HepG2 (cell line): ENCODE data around the gene WDR93. TPM values are rescaled to one million over a fixed set of nuclear protein-coding genes. Genes with fewer than 3 reads are reported as not detected.

Experiments
- AGO1 ChIP-seq: fragments of 200-400 bp; formaldehyde crosslinking; IDR thresholded peaks from 2 replicates; pipeline ENCODE4 v1.6.1; 2017; ENCODE audit warnings: mild to moderate bottlenecking, low read depth, low read length, moderate library complexity; ENCODE audit not compliant: poor library complexity, severe bottlenecking
- ATM ChIP-seq: fragments of 450-650 bp; IDR thresholded peaks from 2 replicates; pipeline ENCODE4 v1.7.1; 2017; ENCODE audit warnings: mild to moderate bottlenecking, borderline replicate concordance
- BCL3 ChIP-seq: sonication (generic); formaldehyde crosslinking; IDR thresholded peaks from 2 replicates; pipeline ENCODE4 v1.5.1; 2020; ENCODE audit warnings: mild to moderate bottlenecking, missing genetic modification reagents, moderate library complexity
- EZH2 ChIP-seq: conservative IDR thresholded peaks from 2 replicates; pipeline ENCODE4 v1.6.1; 2012; ENCODE audit warnings: mild to moderate bottlenecking, low read depth, low read length, moderate library complexity
- FOXM1 ChIP-seq: sonication (generic); formaldehyde crosslinking; IDR thresholded peaks from 2 replicates; pipeline ENCODE4 v1.5.0; 2020; ENCODE audit warnings: missing genetic modification reagents
- FOXO4 ChIP-seq: sonication (generic); formaldehyde crosslinking; conservative IDR thresholded peaks from 2 replicates; pipeline ENCODE4 v1.8.1; 2023; ENCODE audit warnings: missing genetic modification reagents
- HNRNPLL ChIP-seq: fragments of 200-400 bp; formaldehyde crosslinking; IDR thresholded peaks from 2 replicates; pipeline ENCODE4 v1.6.1; 2017; ENCODE audit warnings: mild to moderate bottlenecking, low read depth, low read length; ENCODE audit not compliant: poor library complexity, severe bottlenecking
- IRF9 ChIP-seq: sonication (generic); formaldehyde crosslinking; IDR thresholded peaks from 2 replicates; pipeline ENCODE4 v1.8.0; 2022; ENCODE audit warnings: missing genetic modification reagents, mild to moderate bottlenecking, borderline replicate concordance
- JUND ChIP-seq: sonication (generic); formaldehyde crosslinking; IDR thresholded peaks from 2 replicates; pipeline ENCODE4 v1.8.0; 2022; ENCODE audit warnings: mild to moderate bottlenecking, missing genetic modification reagents
- NFIB ChIP-seq: sonication (generic); formaldehyde crosslinking; IDR thresholded peaks from 2 replicates; pipeline ENCODE4 v1.9.0; 2021; ENCODE audit warnings: missing genetic modification reagents, mild to moderate bottlenecking, borderline replicate concordance
- NFYC ChIP-seq: IDR thresholded peaks from 2 replicates; pipeline ENCODE4 v1.6.1; 2016; ENCODE audit warnings: missing genetic modification reagents, missing compliant biosample characterization
- RBAK ChIP-seq: sonication (generic); formaldehyde crosslinking; IDR thresholded peaks from 2 replicates; pipeline ENCODE4 v1.5.1; 2020; ENCODE audit warnings: mild to moderate bottlenecking, missing genetic modification reagents
- SNAI1 ChIP-seq: sonication (generic); formaldehyde crosslinking; IDR thresholded peaks from 2 replicates; pipeline ENCODE4 v1.5.0; 2020; ENCODE audit warnings: mild to moderate bottlenecking, missing genetic modification reagents, borderline replicate concordance
- TOE1 ChIP-seq: sonication (generic); formaldehyde crosslinking; IDR thresholded peaks from 2 replicates; pipeline ENCODE4 v1.4.0; 2020; ENCODE audit warnings: mild to moderate bottlenecking, missing genetic modification reagents
- YEATS2 ChIP-seq: sonication (generic); formaldehyde crosslinking; IDR thresholded peaks from 2 replicates; pipeline ENCODE4 v1.4.0; 2020; ENCODE audit warnings: missing genetic modification reagents, borderline replicate concordance
- ZNF124 ChIP-seq: sonication (generic); formaldehyde crosslinking; IDR thresholded peaks from 2 replicates; pipeline ENCODE4 v1.4.0; 2020; ENCODE audit warnings: missing genetic modification reagents
- ZNF232 ChIP-seq: sonication (generic); formaldehyde crosslinking; IDR thresholded peaks from 2 replicates; pipeline ENCODE4 v1.4.0; 2020; ENCODE audit warnings: missing genetic modification reagents, borderline replicate concordance
- ZNF260 ChIP-seq: sonication (generic); formaldehyde crosslinking; IDR thresholded peaks from 2 replicates; pipeline ENCODE4 v1.4.0; 2020; ENCODE audit warnings: missing genetic modification reagents, low read depth, mild to moderate bottlenecking, borderline replicate concordance
- ZNF335 ChIP-seq: sonication (generic); formaldehyde crosslinking; IDR thresholded peaks from 2 replicates; pipeline ENCODE4 v1.4.0; 2020; ENCODE audit warnings: missing genetic modification reagents
- ZNF513 ChIP-seq: sonication (generic); formaldehyde crosslinking; conservative IDR thresholded peaks from 2 replicates; pipeline ENCODE4 v1.5.0; 2020; ENCODE audit warnings: missing genetic modification reagents
- ZSCAN12 ChIP-seq: sonication (generic); formaldehyde crosslinking; IDR thresholded peaks from 2 replicates; pipeline ENCODE4 v1.9.0; 2021; ENCODE audit warnings: mild to moderate bottlenecking, missing genetic modification reagents
- ZSCAN5A ChIP-seq: sonication (generic); formaldehyde crosslinking; IDR thresholded peaks from 2 replicates; pipeline ENCODE4 v1.8.0; 2022; ENCODE audit warnings: mild to moderate bottlenecking, missing genetic modification reagents, borderline replicate concordance
- polyA plus RNA-seq, 8 experiments: library from polyadenylated mRNA; depleted of rRNA in 3 of 8; stranded (reverse) in 7 of 8; unstranded in 1 of 8; fragments of >200 nt; fragmentation: Illumina TruSeq in 4 of 8; extraction: Trizol in 4 of 8; gene quantifications; 2 replicates each; pipeline versions ENCODE4 v1.2.1 to v1.2.3, GENCODE V29; 2011 to 2016; ENCODE audit warnings: low read depth in 4 of 8, missing spikeins in 1 of 8, mixed read lengths in 1 of 8; ENCODE audit not compliant: insufficient read depth in 1 of 8
- total RNA-seq, 5 experiments: library from RNA; depleted of rRNA; stranded (reverse); fragments of >200 nt; fragmentation: Illumina TruSeq; extraction: Trizol; gene quantifications; 2 replicates each; pipeline ENCODE4 v1.2.3, GENCODE V29; 2016; ENCODE audit warnings: low read depth in 1 of 5

Gene WDR93
- total and polyA plus RNA-seq, 2 of the 13 experiments (the other 11 are each of a cell fraction or from before 2014, with no cell fraction given) = 0.07 TPM; not detected in 1

GRCh38 chr15:89750560-89751542 is 60.2 kb downstream of the WDR93 start, which contains the start of gene MESP1 (continued):
- no peak for TF ChIP-seq NFIB (CRISPR knock-in tag)
- no peak for TF ChIP-seq ZNF513 (CRISPR knock-in tag)
- peak; percentile 92 for TF ChIP-seq BCL3 (CRISPR knock-in tag)
- TF ChIP-seq FOXO4 (CRISPR knock-in tag) = no peak
- TF ChIP-seq SNAI1 = no peak
- TF ChIP-seq HNRNPLL = peak; percentile 91
- TF ChIP-seq FOXM1 (CRISPR knock-in tag) = no peak
- no peak for TF ChIP-seq EZH2
- TF ChIP-seq ZNF124 = peak; percentile 74
- TF ChIP-seq IRF9 (CRISPR knock-in tag) = no peak; the same call in 1 of the 2 replicates
- no peak for TF ChIP-seq ZNF335 (CRISPR knock-in tag)
- TF ChIP-seq AGO1 = no peak
- no peak for TF ChIP-seq ATM
- no peak for TF ChIP-seq NFYC (CRISPR knock-in tag)
- TF ChIP-seq ZNF232 (CRISPR knock-in tag) = 0 out of 2 replicates have a peak, but pooled peaks have one; percentile 55
- TF ChIP-seq YEATS2 = no peak
- TF ChIP-seq ZNF260 = no peak
- no peak for TF ChIP-seq RBAK (CRISPR knock-in tag)
- no peak for TF ChIP-seq TOE1 (CRISPR knock-in tag)
- TF ChIP-seq JUND (CRISPR knock-in tag) = no peak
- no peak for TF ChIP-seq ZSCAN5A (CRISPR knock-in tag)
- TF ChIP-seq ZSCAN12 (CRISPR knock-in tag) = no peak
